HEK293 (cell line): ENCODE results near the gene HEG1.

Source experiments
- ATF2 ChIP-seq: fragments of 450-650 bp; formaldehyde crosslinking; IDR thresholded peaks from 2 replicates; pipeline ENCODE4 v1.5.1; 2016; ENCODE audit warnings: missing biosample characterization, missing genetic modification characterization, low read depth
- EGR2 ChIP-seq: fragments of 450-650 bp; formaldehyde crosslinking; IDR thresholded peaks from 2 replicates; pipeline ENCODE4 v1.5.1; 2016; ENCODE audit warnings: low read depth, missing biosample characterization, missing genetic modification characterization
- ELK4 ChIP-seq: IDR thresholded peaks from 2 replicates; pipeline ENCODE4 v1.6.1; 2011; ENCODE audit warnings: mild to moderate bottlenecking, low read depth, low read length, borderline replicate concordance
- KLF7 ChIP-seq: fragments of 450-650 bp; formaldehyde crosslinking; IDR thresholded peaks from 2 replicates; pipeline ENCODE4 v1.5.1; 2016; ENCODE audit warnings: missing biosample characterization, missing genetic modification characterization, borderline replicate concordance
- PRDM4 ChIP-seq: fragments of 450-650 bp; formaldehyde crosslinking; IDR thresholded peaks from 2 replicates; pipeline ENCODE4 v1.5.1; 2017; ENCODE audit warnings: missing biosample characterization, missing genetic modification characterization
- SP3 ChIP-seq: fragments of 450-650 bp; formaldehyde crosslinking; IDR thresholded peaks from 2 replicates; pipeline ENCODE4 v1.5.1; 2016; ENCODE audit warnings: missing biosample characterization, missing genetic modification characterization
- ZBTB10 ChIP-seq: fragments of 450-650 bp; formaldehyde crosslinking; IDR thresholded peaks from 2 replicates; pipeline ENCODE4 v1.5.1; 2016; ENCODE audit warnings: missing biosample characterization, missing genetic modification characterization
- ZEB2 ChIP-seq: fragments of 450-650 bp; formaldehyde crosslinking; IDR thresholded peaks from 2 replicates; pipeline ENCODE4 v1.5.1; 2016; ENCODE audit warnings: missing biosample characterization, missing genetic modification characterization
- ZIC2 ChIP-seq: fragments of 450-650 bp; formaldehyde crosslinking; IDR thresholded peaks from 2 replicates; pipeline ENCODE4 v1.5.1; 2016; ENCODE audit warnings: missing biosample characterization, missing genetic modification characterization
- ZNF18 ChIP-seq: fragments of 450-650 bp; formaldehyde crosslinking; IDR thresholded peaks from 2 replicates; pipeline ENCODE4 v1.5.1; 2016; ENCODE audit warnings: missing biosample characterization, missing genetic modification characterization
- ZNF266 ChIP-seq: fragments of 450-650 bp; formaldehyde crosslinking; IDR thresholded peaks from 2 replicates; pipeline ENCODE4 v1.5.1; 2016; ENCODE audit warnings: missing biosample characterization, missing genetic modification characterization, low read depth
- ZNF302 ChIP-seq: fragments of 450-650 bp; formaldehyde crosslinking; IDR thresholded peaks from 2 replicates; pipeline ENCODE4 v1.5.1; 2016; ENCODE audit warnings: missing biosample characterization, missing genetic modification characterization, low read depth
- ZNF324 ChIP-seq: fragments of 450-650 bp; formaldehyde crosslinking; IDR thresholded peaks from 2 replicates; pipeline ENCODE4 v1.5.1; 2016; ENCODE audit warnings: missing biosample characterization, missing genetic modification characterization
- ZNF473 ChIP-seq: fragments of 450-650 bp; formaldehyde crosslinking; IDR thresholded peaks from 2 replicates; pipeline ENCODE4 v1.5.1; 2017; ENCODE audit warnings: missing biosample characterization, missing genetic modification characterization
- ZNF610 ChIP-seq: fragments of 450-650 bp; formaldehyde crosslinking; IDR thresholded peaks from 2 replicates; pipeline ENCODE4 v1.5.1; 2016; ENCODE audit warnings: missing biosample characterization, missing genetic modification characterization, borderline replicate concordance
- ZNF623 ChIP-seq: fragments of 450-650 bp; formaldehyde crosslinking; IDR thresholded peaks from 2 replicates; pipeline ENCODE4 v1.5.1; 2016; ENCODE audit warnings: missing biosample characterization, missing genetic modification characterization
- ZNF660 ChIP-seq: fragments of 450-650 bp; IDR thresholded peaks from 2 replicates; pipeline ENCODE4 v1.5.1; 2018; ENCODE audit warnings: missing biosample characterization, mild to moderate bottlenecking, missing genetic modification characterization
- ZNF664 ChIP-seq: fragments of 450-650 bp; formaldehyde crosslinking; IDR thresholded peaks from 2 replicates; pipeline ENCODE4 v1.5.1; 2016; ENCODE audit warnings: missing biosample characterization, missing genetic modification characterization
- ZNF707 ChIP-seq: fragments of 450-650 bp; formaldehyde crosslinking; IDR thresholded peaks from 2 replicates; pipeline ENCODE4 v1.5.1; 2016; ENCODE audit warnings: missing biosample characterization, missing genetic modification characterization
- TF ChIP-seq, protein P1 (sequence below): sonication (generic); formaldehyde crosslinking; IDR thresholded peaks from 2 replicates; pipeline ENCODE4 v1.8.1; 2022; ENCODE audit warnings: mild to moderate bottlenecking, moderate library complexity, missing genetic modification reagents
- TF ChIP-seq, protein P2 (sequence below): fragments of 450-650 bp; formaldehyde crosslinking; IDR thresholded peaks from 2 replicates; pipeline ENCODE4 v1.5.1; 2016; ENCODE audit warnings: missing biosample characterization, missing genetic modification characterization, borderline replicate concordance
- TF ChIP-seq, protein P3 (sequence below): fragments of 450-650 bp; formaldehyde crosslinking; IDR thresholded peaks from 2 replicates; pipeline ENCODE4 v1.5.1; 2016; ENCODE audit warnings: missing biosample characterization, missing genetic modification characterization, borderline replicate concordance

HEG1 gene

DNA sequence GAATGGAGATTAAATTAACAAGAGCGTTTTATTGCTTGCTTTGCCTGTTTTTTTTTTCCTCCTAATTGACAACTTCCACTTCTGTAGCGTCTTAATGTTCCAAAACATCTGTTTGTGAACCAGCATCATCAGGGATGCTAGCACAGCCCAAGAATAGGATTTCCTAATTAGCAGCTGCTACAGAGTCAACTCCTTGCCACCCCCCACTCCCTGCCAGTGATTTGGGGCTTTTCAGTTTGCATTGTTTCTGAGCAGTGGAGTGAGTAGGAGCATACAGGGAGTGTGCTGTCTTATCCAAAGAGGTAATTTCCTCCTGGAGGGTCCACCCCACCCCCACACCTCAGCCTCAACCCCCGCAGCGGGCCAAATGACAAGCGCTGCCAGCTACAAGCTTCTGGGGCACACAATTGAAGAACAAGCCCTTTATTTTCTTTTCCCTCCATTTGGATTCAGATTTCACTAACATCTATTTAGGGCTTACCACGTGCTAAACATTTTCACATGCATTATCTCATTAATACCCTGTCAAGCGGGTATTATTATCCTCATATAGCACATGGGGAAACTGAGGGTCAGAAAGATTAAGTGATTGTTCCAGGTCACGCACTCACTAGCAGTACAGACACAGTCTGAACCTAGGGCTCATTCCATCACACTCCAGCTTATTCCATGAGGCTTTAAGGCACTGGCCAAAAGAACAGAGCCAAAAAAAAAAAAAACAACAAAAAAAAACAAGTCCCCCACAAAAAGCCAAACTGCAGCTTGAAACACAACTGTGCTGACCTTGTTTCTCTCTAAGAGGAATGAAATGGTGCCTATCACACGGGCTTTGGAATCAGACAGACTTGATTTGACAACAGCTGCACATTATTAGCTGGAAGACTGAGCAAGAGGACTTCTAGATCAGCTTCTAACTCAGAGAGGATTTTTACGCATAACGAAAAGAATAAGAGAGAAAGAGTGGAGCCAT lies 16.4 kb downstream of the HEG1 start (continued):
- no peak for TF ChIP-seq ZNF623 (tag by site-specific recombination)
- TF ChIP-seq ZBTB10 (tag by site-specific recombination) = no peak
- no peak for TF ChIP-seq ZNF266
- TF ChIP-seq, protein P1, sequence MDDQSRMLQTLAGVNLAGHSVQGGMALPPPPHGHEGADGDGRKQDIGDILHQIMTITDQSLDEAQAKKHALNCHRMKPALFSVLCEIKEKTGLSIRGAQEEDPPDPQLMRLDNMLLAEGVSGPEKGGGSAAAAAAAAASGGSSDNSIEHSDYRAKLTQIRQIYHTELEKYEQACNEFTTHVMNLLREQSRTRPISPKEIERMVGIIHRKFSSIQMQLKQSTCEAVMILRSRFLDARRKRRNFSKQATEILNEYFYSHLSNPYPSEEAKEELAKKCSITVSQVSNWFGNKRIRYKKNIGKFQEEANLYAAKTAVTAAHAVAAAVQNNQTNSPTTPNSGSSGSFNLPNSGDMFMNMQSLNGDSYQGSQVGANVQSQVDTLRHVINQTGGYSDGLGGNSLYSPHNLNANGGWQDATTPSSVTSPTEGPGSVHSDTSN (CRISPR knock-in tag) = no peak
- TF ChIP-seq ZNF18 (tag by site-specific recombination) = no peak
- TF ChIP-seq PRDM4 (tag by site-specific recombination) = no peak
- 0 out of 2 replicates have a peak, but pooled peaks have one; percentile 21 for TF ChIP-seq ZIC2 (tag by site-specific recombination)
- TF ChIP-seq ELK4 = no peak
- TF ChIP-seq ZNF473 = no peak
- no peak for TF ChIP-seq ATF2 (tag by site-specific recombination)
- no peak for TF ChIP-seq ZNF707 (tag by site-specific recombination)
- no peak for TF ChIP-seq ZNF664 (tag by site-specific recombination)
- TF ChIP-seq, protein P2, sequence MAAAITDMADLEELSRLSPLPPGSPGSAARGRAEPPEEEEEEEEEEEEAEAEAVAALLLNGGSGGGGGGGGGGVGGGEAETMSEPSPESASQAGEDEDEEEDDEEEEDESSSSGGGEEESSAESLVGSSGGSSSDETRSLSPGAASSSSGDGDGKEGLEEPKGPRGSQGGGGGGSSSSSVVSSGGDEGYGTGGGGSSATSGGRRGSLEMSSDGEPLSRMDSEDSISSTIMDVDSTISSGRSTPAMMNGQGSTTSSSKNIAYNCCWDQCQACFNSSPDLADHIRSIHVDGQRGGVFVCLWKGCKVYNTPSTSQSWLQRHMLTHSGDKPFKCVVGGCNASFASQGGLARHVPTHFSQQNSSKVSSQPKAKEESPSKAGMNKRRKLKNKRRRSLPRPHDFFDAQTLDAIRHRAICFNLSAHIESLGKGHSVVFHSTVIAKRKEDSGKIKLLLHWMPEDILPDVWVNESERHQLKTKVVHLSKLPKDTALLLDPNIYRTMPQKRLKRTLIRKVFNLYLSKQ (tag by site-specific recombination) = no peak
- no peak for TF ChIP-seq ZNF660
- TF ChIP-seq EGR2 (tag by site-specific recombination) = peak; percentile 67
- no peak for TF ChIP-seq SP3 (tag by site-specific recombination)
- no peak for TF ChIP-seq KLF7 (tag by site-specific recombination)
- no peak for TF ChIP-seq ZNF324 (tag by site-specific recombination)
- no peak for TF ChIP-seq ZEB2 (tag by site-specific recombination)
- TF ChIP-seq, protein P3, sequence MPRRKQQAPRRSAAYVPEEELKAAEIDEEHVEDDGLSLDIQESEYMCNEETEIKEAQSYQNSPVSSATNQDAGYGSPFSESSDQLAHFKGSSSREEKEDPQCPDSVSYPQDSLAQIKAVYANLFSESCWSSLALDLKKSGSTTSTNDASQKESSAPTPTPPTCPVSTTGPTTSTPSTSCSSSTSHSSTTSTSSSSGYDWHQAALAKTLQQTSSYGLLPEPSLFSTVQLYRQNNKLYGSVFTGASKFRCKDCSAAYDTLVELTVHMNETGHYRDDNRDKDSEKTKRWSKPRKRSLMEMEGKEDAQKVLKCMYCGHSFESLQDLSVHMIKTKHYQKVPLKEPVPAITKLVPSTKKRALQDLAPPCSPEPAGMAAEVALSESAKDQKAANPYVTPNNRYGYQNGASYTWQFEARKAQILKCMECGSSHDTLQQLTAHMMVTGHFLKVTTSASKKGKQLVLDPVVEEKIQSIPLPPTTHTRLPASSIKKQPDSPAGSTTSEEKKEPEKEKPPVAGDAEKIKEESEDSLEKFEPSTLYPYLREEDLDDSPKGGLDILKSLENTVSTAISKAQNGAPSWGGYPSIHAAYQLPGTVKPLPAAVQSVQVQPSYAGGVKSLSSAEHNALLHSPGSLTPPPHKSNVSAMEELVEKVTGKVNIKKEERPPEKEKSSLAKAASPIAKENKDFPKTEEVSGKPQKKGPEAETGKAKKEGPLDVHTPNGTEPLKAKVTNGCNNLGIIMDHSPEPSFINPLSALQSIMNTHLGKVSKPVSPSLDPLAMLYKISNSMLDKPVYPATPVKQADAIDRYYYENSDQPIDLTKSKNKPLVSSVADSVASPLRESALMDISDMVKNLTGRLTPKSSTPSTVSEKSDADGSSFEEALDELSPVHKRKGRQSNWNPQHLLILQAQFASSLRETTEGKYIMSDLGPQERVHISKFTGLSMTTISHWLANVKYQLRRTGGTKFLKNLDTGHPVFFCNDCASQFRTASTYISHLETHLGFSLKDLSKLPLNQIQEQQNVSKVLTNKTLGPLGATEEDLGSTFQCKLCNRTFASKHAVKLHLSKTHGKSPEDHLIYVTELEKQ (tag by site-specific recombination) = no peak
- TF ChIP-seq ZNF610 (tag by site-specific recombination) = no peak
- TF ChIP-seq ZNF302 (tag by site-specific recombination) = no peak
